Tibial nerve (tissue), 4 donors: ENCODE data around the gene ANKRD30B. TPM values are rescaled to one million over a fixed set of nuclear protein-coding genes. Genes with fewer than 3 reads are reported as not detected.
"Not testable (repeated sequence)": the region's sequence is repeated elsewhere in the genome, so short reads cannot be mapped to it uniquely, and the experiment has no call there.

ENCODE experiments used
- DNase-seq, 2 donors: peaks; one replicate each; pipeline ENCODE4 v3.0.0-alpha.2; 2019; ENCODE audit warnings: low spot score in 2 of 2
- H3K27ac ChIP-seq, 4 donors: fragments of 200-600 bp; sonication (generic) in 3 of 4; one replicate each; pipeline ENCODE4 v1.5.1; 2017 to 2019; ENCODE audit warnings: mild to moderate bottlenecking in 1 of 4
- H3K27me3 ChIP-seq, 2 donors: fragments of 200-600 bp; sonication (generic) in 1 of 2; one replicate each; pipeline versions ENCODE4 v1.5.1 to v1.6.0; 2017 to 2019
- H3K36me3 ChIP-seq, 3 donors: fragments of 200-600 bp; sonication (generic); one replicate each; pipeline ENCODE4 v1.5.1; 2018 to 2019
- H3K4me1 ChIP-seq, 4 donors: fragments of 200-600 bp; sonication (generic) in 3 of 4; one replicate each; pipeline ENCODE4 v1.5.1; 2017 to 2019
- H3K4me3 ChIP-seq, 4 donors: fragments of 200-600 bp; sonication (generic) in 3 of 4; one replicate each; pipeline ENCODE4 v1.5.1; 2017 to 2019; ENCODE audit warnings: mild to moderate bottlenecking in 1 of 4, moderate library complexity in 1 of 4
- H3K9me3 ChIP-seq, 4 donors: fragments of 200-600 bp; sonication (generic) in 3 of 4; one replicate each; pipeline ENCODE4 v1.5.1; 2017 to 2019
- EP300 ChIP-seq, 2 donors: sonication (generic); formaldehyde crosslinking; IDR thresholded peaks; one replicate each; pipeline ENCODE4 v1.6.1; 2017; ENCODE audit warnings: antibody characterized with exemption in 2 of 2, mild to moderate bottlenecking in 1 of 2
- POLR2A ChIP-seq, 2 donors: fragments of 450-650 bp; IDR thresholded peaks; one replicate each; pipeline ENCODE4 v1.6.1; 2017; ENCODE audit warnings: antibody characterized with exemption in 2 of 2, mild to moderate bottlenecking in 2 of 2, moderate library complexity in 2 of 2
- WGBS, 2 donors: methylation state at CpG; one replicate each; pipeline ENCODE4 v1.1.5; 2018; 5-methylcytosine and 5-hydroxymethylcytosine counted together
- total RNA-seq, 4 donors: library from RNA; depleted of rRNA; stranded (reverse); fragments of >200 nt; gene quantifications; one replicate each; pipeline ENCODE4 v1.1.0, GENCODE V29; 2016
- TF ChIP-seq, protein P1 (sequence below), 5 experiments: fragments of 200-600 bp in 3 of 5; fragments of 450-650 bp in 2 of 5; sonication (generic) in 3 of 5; IDR thresholded peaks; one replicate each; pipeline ENCODE4 v1.5.1; 2016 to 2019; ENCODE audit warnings: antibody characterized with exemption in 5 of 5, mild to moderate bottlenecking in 3 of 5, moderate library complexity in 2 of 5

ANKRD30B gene, protein sequence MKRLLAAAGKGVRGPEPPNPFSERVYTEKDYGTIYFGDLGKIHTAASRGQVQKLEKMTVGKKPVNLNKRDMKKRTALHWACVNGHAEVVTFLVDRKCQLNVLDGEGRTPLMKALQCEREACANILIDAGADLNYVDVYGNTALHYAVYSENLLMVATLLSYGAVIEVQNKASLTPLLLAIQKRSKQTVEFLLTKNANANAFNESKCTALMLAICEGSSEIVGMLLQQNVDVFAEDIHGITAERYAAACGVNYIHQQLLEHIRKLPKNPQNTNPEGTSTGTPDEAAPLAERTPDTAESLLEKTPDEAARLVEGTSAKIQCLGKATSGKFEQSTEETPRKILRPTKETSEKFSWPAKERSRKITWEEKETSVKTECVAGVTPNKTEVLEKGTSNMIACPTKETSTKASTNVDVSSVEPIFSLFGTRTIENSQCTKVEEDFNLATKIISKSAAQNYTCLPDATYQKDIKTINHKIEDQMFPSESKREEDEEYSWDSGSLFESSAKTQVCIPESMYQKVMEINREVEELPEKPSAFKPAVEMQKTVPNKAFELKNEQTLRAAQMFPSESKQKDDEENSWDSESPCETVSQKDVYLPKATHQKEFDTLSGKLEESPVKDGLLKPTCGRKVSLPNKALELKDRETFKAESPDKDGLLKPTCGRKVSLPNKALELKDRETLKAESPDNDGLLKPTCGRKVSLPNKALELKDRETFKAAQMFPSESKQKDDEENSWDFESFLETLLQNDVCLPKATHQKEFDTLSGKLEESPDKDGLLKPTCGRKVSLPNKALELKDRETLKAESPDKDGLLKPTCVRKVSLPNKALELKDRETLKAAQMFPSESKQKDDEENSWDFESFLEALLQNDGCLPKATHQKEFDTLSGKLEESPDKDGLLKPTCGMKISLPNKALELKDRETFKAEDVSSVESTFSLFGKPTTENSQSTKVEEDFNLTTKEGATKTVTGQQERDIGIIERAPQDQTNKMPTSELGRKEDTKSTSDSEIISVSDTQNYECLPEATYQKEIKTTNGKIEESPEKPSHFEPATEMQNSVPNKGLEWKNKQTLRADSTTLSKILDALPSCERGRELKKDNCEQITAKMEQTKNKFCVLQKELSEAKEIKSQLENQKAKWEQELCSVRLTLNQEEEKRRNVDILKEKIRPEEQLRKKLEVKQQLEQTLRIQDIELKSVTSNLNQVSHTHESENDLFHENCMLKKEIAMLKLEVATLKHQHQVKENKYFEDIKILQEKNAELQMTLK (N-terminal part only)
- 10 to 100 TPM in 2 of 4 donors, 1 to 10 TPM in 2; 3.6 to 17.4 (median 9.2) TPM for total RNA-seq

- H3K36me3 ChIP-seq = no peaks in the 10 kb centered on the region
- H3K4me1 ChIP-seq = no peaks in the 10 kb centered on the region
- peak within 1 kb of the TSS in 2 of 4 donors; percentile 47 to 81 for H3K27ac ChIP-seq
- H3K4me3 ChIP-seq = peak within 1 kb of the TSS in 3 of 4 donors; percentile 18 to 50 (median 20)
- no peak for DNase-seq
- H3K27me3 ChIP-seq = no peaks in the 10 kb centered on the region
- WGBS, 2 donors = 13 to 37% methylated on average over 43 to 59 of the region's 79 CpGs
- H3K9me3 ChIP-seq = peaks cover 0 to 4% (median 0%) of the 10 kb centered on the region in 4 donors
- TF ChIP-seq, protein P1, sequence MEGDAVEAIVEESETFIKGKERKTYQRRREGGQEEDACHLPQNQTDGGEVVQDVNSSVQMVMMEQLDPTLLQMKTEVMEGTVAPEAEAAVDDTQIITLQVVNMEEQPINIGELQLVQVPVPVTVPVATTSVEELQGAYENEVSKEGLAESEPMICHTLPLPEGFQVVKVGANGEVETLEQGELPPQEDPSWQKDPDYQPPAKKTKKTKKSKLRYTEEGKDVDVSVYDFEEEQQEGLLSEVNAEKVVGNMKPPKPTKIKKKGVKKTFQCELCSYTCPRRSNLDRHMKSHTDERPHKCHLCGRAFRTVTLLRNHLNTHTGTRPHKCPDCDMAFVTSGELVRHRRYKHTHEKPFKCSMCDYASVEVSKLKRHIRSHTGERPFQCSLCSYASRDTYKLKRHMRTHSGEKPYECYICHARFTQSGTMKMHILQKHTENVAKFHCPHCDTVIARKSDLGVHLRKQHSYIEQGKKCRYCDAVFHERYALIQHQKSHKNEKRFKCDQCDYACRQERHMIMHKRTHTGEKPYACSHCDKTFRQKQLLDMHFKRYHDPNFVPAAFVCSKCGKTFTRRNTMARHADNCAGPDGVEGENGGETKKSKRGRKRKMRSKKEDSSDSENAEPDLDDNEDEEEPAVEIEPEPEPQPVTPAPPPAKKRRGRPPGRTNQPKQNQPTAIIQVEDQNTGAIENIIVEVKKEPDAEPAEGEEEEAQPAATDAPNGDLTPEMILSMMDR (IDR thresholded peaks at IDR 0.05) = no peak
- TF ChIP-seq EP300 (IDR thresholded peaks at IDR 0.05) (peak in 1 of 2 donors; percentile 26), POLR2A (IDR thresholded peaks at IDR 0.05) (no peak)
Observed at GRCh38 chr18:14747513-14748474, at the start of gene ANKRD30B. Gene ANKRD30B (plus strand): TSS chr18:14748172. CDS start chr18:14748420, 248 bp downstream.

DNA sequence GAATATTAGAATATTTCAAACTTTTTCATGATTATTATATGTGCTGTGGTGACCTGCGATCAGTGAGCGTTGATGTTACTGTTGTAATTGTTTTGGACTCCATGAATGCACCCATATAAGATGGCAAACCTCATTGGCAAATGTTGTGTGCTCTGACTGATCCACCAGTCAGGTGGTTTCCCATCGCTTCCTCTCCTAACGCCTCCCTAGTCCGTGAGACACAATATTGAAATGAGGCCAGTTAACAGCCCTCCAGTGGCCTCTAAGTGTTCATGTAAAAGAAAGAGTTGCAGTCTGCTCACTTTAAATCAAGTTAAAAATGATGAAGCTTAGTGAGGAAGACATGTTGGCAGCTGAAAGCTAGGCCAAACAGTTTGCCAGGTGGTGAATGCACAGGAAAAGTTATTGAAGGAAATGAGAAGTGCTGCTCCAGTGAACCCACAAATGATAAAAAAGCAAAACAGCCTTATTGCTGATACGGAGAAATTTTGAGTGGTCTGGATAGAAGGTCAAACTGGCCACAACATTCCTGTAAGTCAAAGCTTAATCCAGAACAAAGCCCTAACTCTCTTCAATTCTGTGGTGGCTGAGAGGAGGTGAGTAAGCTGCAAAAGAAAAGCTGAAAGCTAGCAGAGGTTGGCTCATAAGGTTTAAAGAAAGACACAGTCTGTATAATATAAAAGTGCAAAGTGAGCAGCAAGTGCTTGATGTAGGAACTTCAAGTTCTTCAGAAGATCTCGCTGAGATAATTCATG, 46.5 kb upstream of the ANKRD30B start:
- not testable (repeated sequence) for DNase-seq, H3K4me3 ChIP-seq, H3K9me3 ChIP-seq, H3K27me3 ChIP-seq, H3K4me1 ChIP-seq, H3K36me3 ChIP-seq, H3K27ac ChIP-seq
- WGBS, 2 donors = 80 to 86% methylated on average over 7 of the region's 7 CpGs

GRCh38 chr18:14709761-14710160, 38.2 kb upstream of the ANKRD30B start:
- not testable (repeated sequence) for H3K27me3 ChIP-seq, DNase-seq, H3K36me3 ChIP-seq, H3K27ac ChIP-seq, H3K4me3 ChIP-seq, H3K4me1 ChIP-seq, H3K9me3 ChIP-seq
- WGBS, 2 donors = 62 to 69% methylated on average over 2 of the region's 2 CpGs

DNA sequence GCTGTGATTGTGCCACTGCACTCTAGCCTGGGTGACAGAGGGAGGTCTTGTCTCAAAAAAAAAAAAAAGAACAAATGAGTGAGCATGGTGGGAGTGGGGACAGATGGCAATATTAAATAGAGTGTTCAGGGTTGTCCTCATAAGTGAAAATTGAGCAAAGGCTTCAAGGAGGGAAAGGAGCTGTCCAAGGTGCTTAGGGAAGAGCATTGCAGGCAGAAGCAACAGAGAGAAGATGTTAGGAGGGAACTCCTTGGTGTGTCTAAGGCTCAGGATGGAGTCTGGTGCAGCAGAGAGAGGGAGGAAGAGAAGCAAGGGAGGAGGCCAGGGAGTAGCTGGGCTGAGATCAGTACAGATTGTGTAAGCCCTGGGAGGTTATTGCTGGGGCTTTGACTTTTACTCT, 26.4 kb upstream of the ANKRD30B start:
- not testable (repeated sequence) for H3K36me3 ChIP-seq, H3K4me3 ChIP-seq, H3K4me1 ChIP-seq

DNA sequence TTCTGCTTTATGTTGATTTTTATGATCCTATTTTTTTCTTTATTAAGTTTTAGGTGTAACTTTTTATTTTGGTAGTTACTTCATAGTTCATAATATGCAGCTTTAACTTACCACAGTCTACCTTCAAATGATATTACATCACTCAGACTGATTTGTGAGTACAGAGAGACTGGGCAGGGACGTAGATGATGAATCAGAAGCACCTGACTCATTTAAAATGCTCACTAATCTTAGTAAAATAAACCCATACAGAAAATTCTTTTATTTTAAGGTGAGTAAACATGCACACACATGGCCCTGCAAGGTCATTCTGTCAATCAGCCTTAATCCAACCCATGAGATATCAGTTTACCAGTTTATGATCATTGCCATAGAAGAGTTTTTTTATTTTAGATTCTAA, 8.9 kb upstream of the ANKRD30B start:
- not testable (repeated sequence) for H3K9me3 ChIP-seq, H3K4me3 ChIP-seq, H3K4me1 ChIP-seq, DNase-seq, H3K36me3 ChIP-seq, H3K27ac ChIP-seq, H3K27me3 ChIP-seq
- 41 to 47% methylated on average over 1 of the region's 1 CpG for WGBS, 2 donors

More for the DNA sequence above, 26.4 kb upstream of the ANKRD30B start:
- H3K27ac ChIP-seq, H3K9me3 ChIP-seq, H3K27me3 ChIP-seq, DNase-seq: not testable (repeated sequence)

DNA sequence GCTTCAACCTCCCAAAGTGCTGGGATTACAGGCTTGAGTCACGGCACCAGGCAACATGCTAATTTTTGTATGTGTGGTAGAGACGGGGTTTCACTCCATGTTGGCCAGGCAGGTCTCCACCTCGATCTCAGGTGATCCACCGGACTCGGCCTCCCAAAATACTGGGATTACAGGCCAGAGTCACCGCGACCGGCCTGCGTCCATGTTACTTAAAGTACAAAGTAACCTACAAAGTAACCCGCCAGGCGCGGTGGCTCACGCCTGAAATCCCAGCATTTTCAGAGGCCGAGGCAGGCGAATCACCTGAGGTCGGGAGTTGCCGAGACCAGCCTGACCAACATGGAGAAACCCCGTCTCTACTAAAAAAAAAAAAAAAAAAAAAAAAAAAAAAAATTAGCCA, 1.1 kb upstream of the ANKRD30B start:
- Histone ChIP-seq H3K9me3 (peaks cover 0 to 4% (median 0%) of the 10 kb centered on the region in 4 donors), H3K27ac (no peak overlapping the region), H3K36me3 (no peaks in the 10 kb centered on the region), H3K4me3 (no peak overlapping the region), H3K27me3 (no peaks in the 10 kb centered on the region), H3K4me1 (no peaks in the 10 kb centered on the region)
- 97 to 98% methylated on average over 13 to 14 of the region's 18 CpGs for WGBS, 2 donors
- TF ChIP-seq EP300 (IDR thresholded peaks at IDR 0.05) = no peak
- no peak for DNase-seq
